ENCODE results near the gene PLA2G2D.

GRCh38 chr1:20063861-20064292 is 55.5 kb downstream of the PLA2G2D start:
- no peak for TF ChIP-seq CTCF (IDR thresholded peaks at IDR 0.05)
- no peak for TF ChIP-seq POLR2A (IDR thresholded peaks at IDR 0.05; ENCODE audit: low read depth)
- no peak for TF ChIP-seq POLR2AphosphoS5 (IDR thresholded peaks at IDR 0.05)

All from esophagus muscularis mucosa (tissue), 3 donors.